ENCODE data around the gene ADD1.

ADD1 gene

GRCh38 chr4:2878346-2878745, 34.7 kb downstream of the ADD1 start:
- no peak for TF ChIP-seq CTCF (IDR thresholded peaks at IDR 0.05; ENCODE audit: low read depth, low read length)
- Histone ChIP-seq H3K36me3 (peaks cover 8% of the 10 kb centered on the region), H3K9me3 (no peaks in the 10 kb centered on the region), H3K4me1 (peaks cover 17% of the 10 kb centered on the region; the same call in 1 of the 2 replicates), H3K4me3 (ENCODE audit: low read depth, low read length) (no peak overlapping the region), H3K27me3 (no peaks in the 10 kb centered on the region)
- no peak for DNase-seq

GRCh38 chr4:2879026-2879425, 35.4 kb downstream of the ADD1 start:
- no peak for TF ChIP-seq CTCF (IDR thresholded peaks at IDR 0.05; ENCODE audit: low read depth, low read length)
- Histone ChIP-seq H3K9me3 (no peaks in the 10 kb centered on the region), H3K27me3 (no peaks in the 10 kb centered on the region), H3K4me3 (ENCODE audit: low read depth, low read length) (no peak overlapping the region), H3K36me3 (peaks cover 13% of the 10 kb centered on the region), H3K4me1 (peaks cover 14% of the 10 kb centered on the region; the same call in 1 of the 2 replicates)
- DNase-seq: no peak

GRCh38 chr4:2881431-2881830, 37.8 kb downstream of the ADD1 start:
- H3K4me3 ChIP-seq (ENCODE audit: low read depth, low read length): no peak overlapping the region
- H3K9me3 ChIP-seq: no peaks in the 10 kb centered on the region
- peaks cover 26% of the 10 kb centered on the region for H3K36me3 ChIP-seq
- no peak for TF ChIP-seq CTCF (IDR thresholded peaks at IDR 0.05; ENCODE audit: low read depth, low read length)
- H3K4me1 ChIP-seq: peaks cover 16% of the 10 kb centered on the region
- DNase-seq: no peak
- no peaks in the 10 kb centered on the region for H3K27me3 ChIP-seq

- TF ChIP-seq CTCF (IDR thresholded peaks at IDR 0.05; ENCODE audit: low read depth, low read length): no peak
- H3K4me3 ChIP-seq (ENCODE audit: low read depth, low read length): no peak overlapping the region
- H3K36me3 ChIP-seq: peaks cover 26% of the 10 kb centered on the region
- DNase-seq: no peak
- H3K4me1 ChIP-seq: peaks cover 17% of the 10 kb centered on the region
- H3K9me3 ChIP-seq: no peaks in the 10 kb centered on the region
- H3K27me3 ChIP-seq: no peaks in the 10 kb centered on the region
Measured at GRCh38 chr4:2882341-2882740, 38.7 kb downstream of the ADD1 start.

- Histone ChIP-seq H3K4me3 (ENCODE audit: low read depth, low read length) (peak overlapping the region; percentile 26), H3K27me3 (no peaks in the 10 kb centered on the region), H3K9me3 (no peaks in the 10 kb centered on the region), H3K4me1 (peaks cover 20% of the 10 kb centered on the region), H3K36me3 (peaks cover 29% of the 10 kb centered on the region)
- no peak for DNase-seq
- TF ChIP-seq CTCF (IDR thresholded peaks at IDR 0.05; ENCODE audit: low read depth, low read length): no peak
Measured at GRCh38 chr4:2886161-2886560, 42.5 kb downstream of the ADD1 start.

- no peak for TF ChIP-seq CTCF (IDR thresholded peaks at IDR 0.05; ENCODE audit: low read depth, low read length)
- Histone ChIP-seq H3K27me3 (no peaks in the 10 kb centered on the region), H3K4me3 (ENCODE audit: low read depth, low read length) (peak overlapping the region; percentile 26), H3K4me1 (peaks cover 20% of the 10 kb centered on the region), H3K9me3 (no peaks in the 10 kb centered on the region), H3K36me3 (peaks cover 29% of the 10 kb centered on the region)
- DNase-seq: peak; percentile 80
Measured at GRCh38 chr4:2886622-2887021, 43.0 kb downstream of the ADD1 start.
